Keratinocyte (primary cell): ENCODE results near the gene SOX1. TPM values are rescaled to one million over a fixed set of nuclear protein-coding genes. Genes with fewer than 3 reads are reported as not detected.

ENCODE experiments used
- DNase-seq: peaks from one replicate; pipeline ENCODE4 v3.0.0-alpha.2; 2011; ENCODE audit warnings: low read depth, missing footprints, low spot score
- FAIRE-seq: peaks from 2 replicates; lab custom pipeline; 2011; peaks lifted over from hg19 to GRCh38; lab: Jason Lieb, UNC
- H2AFZ ChIP-seq: 2 replicates; pipeline ENCODE4 v1.6.0; 2012; ENCODE audit warnings: low read length, control low read depth, inconsistent platforms; ENCODE audit not compliant: control insufficient read depth
- H3K27ac ChIP-seq: 2 replicates; pipeline ENCODE4 v1.5.1; 2011; ENCODE audit warnings: low read length; ENCODE audit not compliant: control insufficient read depth, insufficient read depth
- H3K27me3 ChIP-seq: 3 replicates; pipeline ENCODE4 v1.6.0; 2011; ENCODE audit warnings: low read length; ENCODE audit not compliant: control insufficient read depth, insufficient read depth; ENCODE audit errors: extremely low read depth
- H3K36me3 ChIP-seq, 2 experiments: 2 replicates in 1 of 2; 3 replicates in 1 of 2; pipeline ENCODE4 v1.5.1; 2011; ENCODE audit warnings: low read length in 2 of 2, mild to moderate bottlenecking in 1 of 2; ENCODE audit not compliant: control insufficient read depth in 2 of 2, insufficient read depth in 2 of 2; ENCODE audit errors: extremely low read depth in 1 of 2
- H3K4me1 ChIP-seq: 3 replicates; pipeline ENCODE4 v1.5.1; 2011; ENCODE audit warnings: low read length; ENCODE audit not compliant: control insufficient read depth, insufficient read depth; ENCODE audit errors: extremely low read depth
- H3K4me2 ChIP-seq: 3 replicates; pipeline ENCODE4 v1.6.0; 2011; ENCODE audit warnings: low read depth, low read length; ENCODE audit not compliant: control insufficient read depth, insufficient read depth; ENCODE audit errors: extremely low read depth
- H3K4me3 ChIP-seq, 3 experiments: fragments of 200-600 bp in 1 of 3; sonication (generic) in 1 of 3; 2 replicates in 2 of 3; 3 replicates in 1 of 3; pipeline ENCODE4 v1.5.1; 2011 to 2016; ENCODE audit warnings: low read length in 3 of 3, mild to moderate bottlenecking in 3 of 3, control low read depth in 2 of 3, inconsistent platforms in 1 of 3, low read depth in 1 of 3, mixed read lengths in 1 of 3, mixed run types in 1 of 3, moderate library complexity in 1 of 3; ENCODE audit not compliant: control insufficient read depth in 2 of 3, insufficient read depth in 2 of 3; ENCODE audit errors: extremely low read depth in 1 of 3
- H3K79me2 ChIP-seq: 2 replicates; pipeline ENCODE4 v1.6.0; 2012; ENCODE audit warnings: low read length; ENCODE audit not compliant: control insufficient read depth, insufficient read depth
- H3K9ac ChIP-seq: 3 replicates; pipeline ENCODE4 v1.6.0; 2011; ENCODE audit warnings: low read length; ENCODE audit not compliant: control insufficient read depth, insufficient read depth; ENCODE audit errors: extremely low read depth
- H3K9me1 ChIP-seq: 3 replicates; pipeline ENCODE4 v1.6.0; 2011; ENCODE audit warnings: low read length; ENCODE audit not compliant: control insufficient read depth, insufficient read depth; ENCODE audit errors: extremely low read depth
- H3K9me3 ChIP-seq: 2 replicates; pipeline ENCODE4 v1.5.1; 2012; ENCODE audit warnings: low read depth, low read length; ENCODE audit not compliant: control insufficient read depth
- H4K20me1 ChIP-seq: 3 replicates; pipeline ENCODE4 v1.6.0; 2011; ENCODE audit warnings: low read length; ENCODE audit not compliant: control insufficient read depth, insufficient read depth; ENCODE audit errors: extremely low read depth
- EZH2 ChIP-seq: IDR thresholded peaks from one replicate; pipeline ENCODE4 v1.6.1; 2012; ENCODE audit warnings: inconsistent platforms, mild to moderate bottlenecking, low read length, moderate library complexity
- dilution Hi-C: fragments of 300-500 bp; cut with MboI; formaldehyde crosslinking; loops from one replicate; pipeline ENCODE4 v1.7.0; 2020; ENCODE audit warnings: low sequenced_read_pairs; ENCODE audit not compliant: extremely low pct_ligation_motif_present
- polyA plus RNA-seq, 5 experiments: library from polyadenylated mRNA; depleted of rRNA in 3 of 5; stranded (reverse) in 3 of 5; stranded (forward) in 1 of 5; unstranded in 1 of 5; fragments of >200 nt; gene quantifications; 1 replicate in 1 of 5; 2 replicates in 3 of 5; 3 replicates in 1 of 5; pipeline versions ENCODE4 v1.2.1 to v1.2.3, GENCODE V29; 2011 to 2012; ENCODE audit warnings: missing spikeins in 2 of 5, low read depth in 1 of 5, low replicate concordance in 1 of 5
- TF ChIP-seq, protein P1 (sequence below), 3 experiments: IDR thresholded peaks in 1 of 3; conservative IDR thresholded peaks in 1 of 3; optimal IDR thresholded peaks in 1 of 3; 2 replicates in 2 of 3; 3 replicates in 1 of 3; pipeline versions ENCODE3 to v1.5.1; 2011; ENCODE audit warnings: low read length in 3 of 3, mild to moderate bottlenecking in 3 of 3, moderate library complexity in 2 of 3, control low read depth in 1 of 3, inconsistent platforms in 1 of 3; ENCODE audit not compliant: insufficient read depth in 2 of 3; ENCODE audit errors: extremely low read depth in 1 of 3

The SOX1 gene
- polyA plus RNA-seq, 1 donor (not counting 4 experiments of a cell fraction or from before 2014, with no cell fraction given), result not detected

GRCh38 chr13:112079696-112080095, 12.7 kb downstream of the SOX1 start:
- H2AFZ ChIP-seq, result no peak overlapping the region
- DNase-seq (no peak), FAIRE-seq (no peak)

DNA sequence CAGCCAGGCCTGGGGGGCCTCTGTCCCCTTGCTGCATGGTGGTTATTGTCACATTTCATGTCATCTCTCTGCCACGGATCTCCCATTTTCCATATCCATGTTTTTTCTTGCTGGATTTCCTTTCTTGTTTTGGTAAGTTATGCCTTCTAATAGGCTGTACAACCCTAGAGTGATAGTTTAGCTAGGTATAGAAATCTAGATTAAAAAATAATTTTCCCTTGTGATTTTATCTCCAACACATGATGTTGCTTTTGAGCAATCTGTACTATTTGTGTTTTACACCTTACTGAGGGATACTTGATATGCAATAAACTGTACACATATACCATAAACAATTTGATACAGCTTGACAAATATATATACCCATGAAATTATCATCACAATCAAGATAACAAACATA, 17.0 kb downstream of the SOX1 start:
- TF ChIP-seq, protein P1, sequence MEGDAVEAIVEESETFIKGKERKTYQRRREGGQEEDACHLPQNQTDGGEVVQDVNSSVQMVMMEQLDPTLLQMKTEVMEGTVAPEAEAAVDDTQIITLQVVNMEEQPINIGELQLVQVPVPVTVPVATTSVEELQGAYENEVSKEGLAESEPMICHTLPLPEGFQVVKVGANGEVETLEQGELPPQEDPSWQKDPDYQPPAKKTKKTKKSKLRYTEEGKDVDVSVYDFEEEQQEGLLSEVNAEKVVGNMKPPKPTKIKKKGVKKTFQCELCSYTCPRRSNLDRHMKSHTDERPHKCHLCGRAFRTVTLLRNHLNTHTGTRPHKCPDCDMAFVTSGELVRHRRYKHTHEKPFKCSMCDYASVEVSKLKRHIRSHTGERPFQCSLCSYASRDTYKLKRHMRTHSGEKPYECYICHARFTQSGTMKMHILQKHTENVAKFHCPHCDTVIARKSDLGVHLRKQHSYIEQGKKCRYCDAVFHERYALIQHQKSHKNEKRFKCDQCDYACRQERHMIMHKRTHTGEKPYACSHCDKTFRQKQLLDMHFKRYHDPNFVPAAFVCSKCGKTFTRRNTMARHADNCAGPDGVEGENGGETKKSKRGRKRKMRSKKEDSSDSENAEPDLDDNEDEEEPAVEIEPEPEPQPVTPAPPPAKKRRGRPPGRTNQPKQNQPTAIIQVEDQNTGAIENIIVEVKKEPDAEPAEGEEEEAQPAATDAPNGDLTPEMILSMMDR (optimal IDR thresholded peaks at IDR 0.05 in 1 of 3, IDR thresholded peaks at IDR 0.05 in 1 of 3, conservative IDR thresholded peaks at IDR 0.05 in 1 of 3; ENCODE audit: extremely low read depth in 1 of 3, insufficient read depth in 2 of 3, low read length in 3 of 3), result no peak
- no peak for TF ChIP-seq EZH2
- H3K27me3 ChIP-seq, result no peaks in the 10 kb centered on the region
- no peak overlapping the region for H2AFZ ChIP-seq
- no peaks in the 10 kb centered on the region for H3K9me1 ChIP-seq
- no peak overlapping the region for H3K9ac ChIP-seq
- no peaks in the 10 kb centered on the region for H3K4me1 ChIP-seq
- H3K9me3 ChIP-seq, result peaks cover 3% of the 10 kb centered on the region
- FAIRE-seq (no peak), DNase-seq (no peak)
- no peaks in the 10 kb centered on the region for H3K36me3 ChIP-seq
- no peaks in the 10 kb centered on the region for H4K20me1 ChIP-seq
- no peaks in the 10 kb centered on the region for H3K79me2 ChIP-seq
- H3K4me3 ChIP-seq, result no peak overlapping the region
- dilution Hi-C loops, result no loop called here
- H3K4me2 ChIP-seq, result no peak overlapping the region
- H3K27ac ChIP-seq, result no peak overlapping the region

More at GRCh38 chr13:112079696-112080095, 12.7 kb downstream of the SOX1 start:
- dilution Hi-C loops, result no loop called here
- H3K4me1 ChIP-seq, result no peaks in the 10 kb centered on the region
- no peaks in the 10 kb centered on the region for H4K20me1 ChIP-seq
- H3K27ac ChIP-seq, result no peak overlapping the region
- H3K9me1 ChIP-seq, result no peaks in the 10 kb centered on the region
- peaks cover 3% of the 10 kb centered on the region for H3K9me3 ChIP-seq
- no peak overlapping the region for H3K4me3 ChIP-seq
- H3K79me2 ChIP-seq, result no peaks in the 10 kb centered on the region
- H3K4me2 ChIP-seq, result no peak overlapping the region
- H3K9ac ChIP-seq, result no peak overlapping the region
- H3K27me3 ChIP-seq, result peaks cover 19% of the 10 kb centered on the region
- TF ChIP-seq EZH2, result no peak
- TF ChIP-seq, protein P1 (optimal IDR thresholded peaks at IDR 0.05 in 1 of 3, IDR thresholded peaks at IDR 0.05 in 1 of 3, conservative IDR thresholded peaks at IDR 0.05 in 1 of 3; ENCODE audit: extremely low read depth in 1 of 3, insufficient read depth in 2 of 3, low read length in 3 of 3), result no peak
- H3K36me3 ChIP-seq, result no peaks in the 10 kb centered on the region
